BLaER1 (cell line): ENCODE data around the gene NR2F1-AS1.
A peak's percentile ranks its signal among the peaks of the same experiment; 100 is the strongest.

ENCODE experiments used
- H3K27ac ChIP-seq: shearing (Covaris generic); formaldehyde crosslinking; 2 replicates; pipeline ENCODE4 v1.8.1; 2022
- H3K27me3 ChIP-seq: shearing (Covaris generic); formaldehyde crosslinking; 2 replicates; pipeline ENCODE4 v1.8.1; 2022
- H3K36me3 ChIP-seq: shearing (Covaris generic); formaldehyde crosslinking; 2 replicates; pipeline ENCODE4 v1.8.1; 2022
- H3K4me1 ChIP-seq: shearing (Covaris generic); formaldehyde crosslinking; 2 replicates; pipeline ENCODE4 v1.8.1; 2022
- H3K4me2 ChIP-seq: shearing (Covaris generic); formaldehyde crosslinking; 2 replicates; pipeline ENCODE4 v1.8.1; 2022
- H3K4me3 ChIP-seq: shearing (Covaris generic); formaldehyde crosslinking; 2 replicates; pipeline ENCODE4 v1.8.1; 2022
- H3K9ac ChIP-seq: shearing (Covaris generic); formaldehyde crosslinking; 2 replicates; pipeline ENCODE4 v1.8.1; 2022
- H3K9me3 ChIP-seq: shearing (Covaris generic); formaldehyde crosslinking; 2 replicates; pipeline ENCODE4 v1.8.1; 2022
- H4K20me1 ChIP-seq: shearing (Covaris generic); formaldehyde crosslinking; 2 replicates; pipeline ENCODE4 v1.8.1; 2022
- Cebpa-rat ChIP-seq: shearing (Covaris generic); IDR thresholded peaks from 2 replicates; pipeline ENCODE4 v1.8.1; 2022

NR2F1-AS1 gene

DNA sequence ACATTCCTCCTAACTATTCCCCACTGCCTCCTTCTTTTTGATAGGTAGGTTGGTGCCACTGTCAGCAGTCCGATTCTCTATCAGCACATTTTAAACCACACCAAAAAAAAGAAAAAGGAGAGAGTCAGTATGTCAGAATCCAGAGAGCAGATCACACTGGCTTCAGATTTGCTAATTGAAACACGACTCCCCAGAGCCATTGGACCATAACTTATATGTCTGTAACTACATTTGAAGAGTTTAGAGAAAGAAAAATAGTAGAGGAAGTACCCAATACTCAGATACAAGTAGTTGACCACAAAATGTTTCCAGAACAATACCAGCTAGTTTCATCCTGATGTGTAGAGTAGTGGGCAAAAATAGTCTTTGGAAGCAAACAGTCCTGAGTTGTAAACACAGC, 216.6 kb downstream of the NR2F1-AS1 start:
- Histone ChIP-seq H3K27me3 (no peaks in the 10 kb centered on the region), H3K4me1 (peaks cover 12% of the 10 kb centered on the region), H3K4me2 (peak overlapping the region; percentile 18), H3K9me3 (no peaks in the 10 kb centered on the region), H3K36me3 (no peaks in the 10 kb centered on the region), H4K20me1 (no peaks in the 10 kb centered on the region), H3K27ac (no peak overlapping the region), H3K9ac (no peak overlapping the region), H3K4me3 (no peak overlapping the region)
- TF ChIP-seq Cebpa-rat = no peak

GRCh38 chr5:93360436-93361088, 220.5 kb downstream of the NR2F1-AS1 start:
- Histone ChIP-seq H3K27ac (no peak overlapping the region), H3K27me3 (no peaks in the 10 kb centered on the region), H3K4me2 (no peak overlapping the region), H3K9me3 (no peaks in the 10 kb centered on the region), H3K4me3 (no peak overlapping the region), H3K9ac (no peak overlapping the region), H3K36me3 (no peaks in the 10 kb centered on the region), H4K20me1 (no peaks in the 10 kb centered on the region), H3K4me1 (peaks cover 33% of the 10 kb centered on the region)
- TF ChIP-seq Cebpa-rat = no peak

DNA sequence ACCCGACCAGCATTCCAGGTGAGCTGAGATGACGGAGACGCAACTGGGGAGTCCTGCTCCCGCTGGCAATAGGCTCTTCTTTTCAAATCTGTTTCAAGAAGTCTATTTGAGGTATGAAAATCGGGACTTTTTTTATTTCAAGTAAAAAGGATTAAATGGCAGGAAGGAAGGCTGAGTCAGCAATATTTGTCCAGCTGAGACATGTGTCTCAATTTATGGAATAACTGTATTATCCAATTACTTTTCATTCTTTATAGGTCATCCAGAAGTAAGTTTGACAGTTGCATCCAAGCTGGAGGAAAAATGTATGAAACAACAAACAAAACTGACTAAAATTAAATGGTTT, 221.1 kb downstream of the NR2F1-AS1 start:
- Histone ChIP-seq H3K9me3 (no peaks in the 10 kb centered on the region), H3K9ac (no peak overlapping the region), H3K27ac (no peak overlapping the region), H4K20me1 (no peaks in the 10 kb centered on the region), H3K4me3 (no peak overlapping the region), H3K27me3 (no peaks in the 10 kb centered on the region), H3K4me1 (peaks cover 33% of the 10 kb centered on the region), H3K4me2 (no peak overlapping the region), H3K36me3 (no peaks in the 10 kb centered on the region)
- no peak for TF ChIP-seq Cebpa-rat
